ELF-1 (cell line): ENCODE results near the gene ECT2.
"Not testable (repeated sequence)": the region's sequence is repeated elsewhere in the genome, so short reads cannot be mapped to it uniquely, and the experiment has no call there.

Experiments used
- DNase-seq: peaks from one replicate; pipeline ENCODE4 v3.0.0-alpha.2; 2016; ENCODE audit warnings: low read depth, low spot score

Gene ECT2

GRCh38 chr3:172813462-172813861 is 62.9 kb downstream of the ECT2 start:
- DNase-seq = no peak

GRCh38 chr3:172814738-172815137 is 64.2 kb downstream of the ECT2 start:
- no peak for DNase-seq

- DNase-seq = no peak
Observed at GRCh38 chr3:172815857-172816256, 65.3 kb downstream of the ECT2 start.

- DNase-seq = no peak
Observed at GRCh38 chr3:172816281-172816680, 65.8 kb downstream of the ECT2 start.

GRCh38 chr3:172816968-172817367 is 66.4 kb downstream of the ECT2 start:
- DNase-seq = no peak

GRCh38 chr3:172820492-172820891 is 70.0 kb downstream of the ECT2 start:
- no peak for DNase-seq

GRCh38 chr3:172824229-172824628 is 73.7 kb downstream of the ECT2 start:
- no peak for DNase-seq

GRCh38 chr3:172827231-172827630 is 76.7 kb downstream of the ECT2 start:
- DNase-seq = not testable (repeated sequence)

- no peak for DNase-seq
Observed at GRCh38 chr3:172832983-172833382, 82.5 kb downstream of the ECT2 start.

GRCh38 chr3:172836390-172836997 is 86.0 kb downstream of the ECT2 start:
- DNase-seq = no peak

GRCh38 chr3:172839679-172840078 is 89.2 kb downstream of the ECT2 start:
- no peak for DNase-seq

GRCh38 chr3:172840463-172840862 is 89.9 kb downstream of the ECT2 start:
- DNase-seq = no peak

GRCh38 chr3:172840913-172841312 is 90.4 kb downstream of the ECT2 start:
- DNase-seq = no peak

GRCh38 chr3:172844428-172844827 is 93.9 kb downstream of the ECT2 start:
- DNase-seq = no peak

- DNase-seq = no peak
Observed at GRCh38 chr3:172846103-172846561, 95.6 kb downstream of the ECT2 start.

- DNase-seq = no peak
Observed at GRCh38 chr3:172846706-172847105, 96.2 kb downstream of the ECT2 start.

- DNase-seq = no peak
Observed at GRCh38 chr3:172847292-172847691, 96.8 kb downstream of the ECT2 start.

GRCh38 chr3:172848910-172849309 is 98.4 kb downstream of the ECT2 start:
- DNase-seq = no peak

- no peak for DNase-seq
Observed at GRCh38 chr3:172853005-172853404, 102.5 kb downstream of the ECT2 start.

- DNase-seq = peak; percentile 36
Observed at GRCh38 chr3:172853921-172854666, 103.6 kb downstream of the ECT2 start.

GRCh38 chr3:172855037-172855436 is 104.5 kb downstream of the ECT2 start:
- DNase-seq = no peak

- peak; percentile 53 for DNase-seq
Observed at GRCh38 chr3:172856795-172857742, 106.5 kb downstream of the ECT2 start.
